SU-DHL-6 (cell line): ENCODE results near the gene MOCS1.

Source experiments
- H2AFZ ChIP-seq: fragments of 200-600 bp; sonication (generic); 2 replicates; pipeline ENCODE4 v1.6.1; 2014; ENCODE audit warnings: low read depth, mild to moderate bottlenecking, moderate library complexity, mixed read lengths, antibody characterized with exemption, low read length; ENCODE audit not compliant: severe bottlenecking
- H3F3A ChIP-seq: fragments of 200-600 bp; shearing (Covaris generic); 2 replicates; pipeline ENCODE4 v1.6.0; 2016; ENCODE audit warnings: antibody characterized with exemption, mild to moderate bottlenecking; ENCODE audit not compliant: insufficient read depth
- H3K27ac ChIP-seq: fragments of 200-600 bp; sonication (generic); 2 replicates; pipeline ENCODE4 v1.5.1; 2016; ENCODE audit warnings: low read depth, mild to moderate bottlenecking, low read length, moderate library complexity, mixed read lengths
- H3K27me3 ChIP-seq: fragments of 200-600 bp; sonication (generic), shearing (Covaris generic); 2 replicates; pipeline ENCODE4 v1.6.0; 2014; ENCODE audit warnings: mild to moderate bottlenecking, low read length
- H3K36me3 ChIP-seq: fragments of 200-600 bp; sonication (generic); 2 replicates; pipeline ENCODE4 v1.6.1; 2014; ENCODE audit warnings: mild to moderate bottlenecking, low read length, mixed read lengths
- H3K4me2 ChIP-seq: fragments of 300-600, 200-600 bp; shearing (Covaris generic), sonication (generic); 2 replicates; pipeline ENCODE4 v1.6.0; 2014; ENCODE audit warnings: low read length, low read depth, mild to moderate bottlenecking; ENCODE audit not compliant: poor library complexity, severe bottlenecking
- H3K4me3 ChIP-seq: fragments of 200-600 bp; sonication (generic); 2 replicates; pipeline ENCODE4 v1.5.1; 2014; ENCODE audit warnings: antibody characterized with exemption, low read length, mild to moderate bottlenecking, mixed read lengths; ENCODE audit not compliant: insufficient read depth, poor library complexity, severe bottlenecking
- H3K79me2 ChIP-seq: fragments of 200-600 bp; sonication (generic); 2 replicates; pipeline ENCODE4 v1.6.1; 2014; ENCODE audit warnings: mild to moderate bottlenecking, low read length, moderate library complexity; ENCODE audit not compliant: insufficient read depth
- H3K9ac ChIP-seq: fragments of 200-600 bp; sonication (generic); 2 replicates; pipeline ENCODE4 v1.7.0; 2014; ENCODE audit warnings: mild to moderate bottlenecking, low read length
- H3K9me2 ChIP-seq: fragments of 200-600 bp; sonication (generic); replicated peaks from 2 replicates; pipeline ENCODE4 v1.6.1; 2014; ENCODE audit warnings: low read length; ENCODE audit not compliant: insufficient read depth
- H3K9me3 ChIP-seq: fragments of 200-600 bp; sonication (generic); 2 replicates; pipeline ENCODE4 v1.6.1; 2014; ENCODE audit warnings: low read length, mixed read lengths; ENCODE audit not compliant: insufficient read depth
- H4K20me1 ChIP-seq: fragments of 200-600 bp; sonication (generic); 2 replicates; pipeline ENCODE4 v1.6.1; 2014; ENCODE audit warnings: low read depth, mild to moderate bottlenecking, antibody characterized with exemption, low read length, moderate library complexity, mixed read lengths
- EZH2phosphoT487 ChIP-seq: fragments of 200-600 bp; sonication (generic), shearing (Covaris generic); conservative IDR thresholded peaks from 2 replicates; pipeline ENCODE4 v1.6.1; 2018; ENCODE audit warnings: mild to moderate bottlenecking, antibody characterized with exemption, low read length, moderate library complexity, mixed read lengths
- TF ChIP-seq, protein P1 (sequence below): fragments of 200-600 bp; sonication (generic); IDR thresholded peaks from one replicate; pipeline ENCODE4 v1.5.1; 2017; ENCODE audit warnings: antibody characterized with exemption, mild to moderate bottlenecking, low read length, moderate library complexity; ENCODE audit not compliant: insufficient read depth, poor library complexity, severe bottlenecking

The MOCS1 gene

GRCh38 chr6:39965751-39966150 is 31.5 kb upstream of the MOCS1 start:
- no peaks in the 10 kb centered on the region; the same call in 1 of the 2 replicates for H3K9me2 ChIP-seq
- no peaks in the 10 kb centered on the region for H3K9me3 ChIP-seq
- H3K79me2 ChIP-seq, result no peaks in the 10 kb centered on the region
- H3K36me3 ChIP-seq, result no peaks in the 10 kb centered on the region
- no peak overlapping the region for H3K9ac ChIP-seq
- no peak overlapping the region for H3K27ac ChIP-seq
- H3F3A ChIP-seq, result no peaks in the 10 kb centered on the region
- H3K27me3 ChIP-seq, result 0 out of 2 replicates have a peak, but pooled peaks cover 3% of the 10 kb centered on the region
- H2AFZ ChIP-seq, result no peak overlapping the region
- no peaks in the 10 kb centered on the region for H4K20me1 ChIP-seq
- no peak overlapping the region for H3K4me2 ChIP-seq
- no peak overlapping the region for H3K4me3 ChIP-seq
- no peak for TF ChIP-seq EZH2phosphoT487
- TF ChIP-seq, protein P1, sequence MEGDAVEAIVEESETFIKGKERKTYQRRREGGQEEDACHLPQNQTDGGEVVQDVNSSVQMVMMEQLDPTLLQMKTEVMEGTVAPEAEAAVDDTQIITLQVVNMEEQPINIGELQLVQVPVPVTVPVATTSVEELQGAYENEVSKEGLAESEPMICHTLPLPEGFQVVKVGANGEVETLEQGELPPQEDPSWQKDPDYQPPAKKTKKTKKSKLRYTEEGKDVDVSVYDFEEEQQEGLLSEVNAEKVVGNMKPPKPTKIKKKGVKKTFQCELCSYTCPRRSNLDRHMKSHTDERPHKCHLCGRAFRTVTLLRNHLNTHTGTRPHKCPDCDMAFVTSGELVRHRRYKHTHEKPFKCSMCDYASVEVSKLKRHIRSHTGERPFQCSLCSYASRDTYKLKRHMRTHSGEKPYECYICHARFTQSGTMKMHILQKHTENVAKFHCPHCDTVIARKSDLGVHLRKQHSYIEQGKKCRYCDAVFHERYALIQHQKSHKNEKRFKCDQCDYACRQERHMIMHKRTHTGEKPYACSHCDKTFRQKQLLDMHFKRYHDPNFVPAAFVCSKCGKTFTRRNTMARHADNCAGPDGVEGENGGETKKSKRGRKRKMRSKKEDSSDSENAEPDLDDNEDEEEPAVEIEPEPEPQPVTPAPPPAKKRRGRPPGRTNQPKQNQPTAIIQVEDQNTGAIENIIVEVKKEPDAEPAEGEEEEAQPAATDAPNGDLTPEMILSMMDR, result no peak

GRCh38 chr6:39964530-39964929 is 30.3 kb upstream of the MOCS1 start:
- no peak overlapping the region for H3K27ac ChIP-seq
- H3K27me3 ChIP-seq, result 0 out of 2 replicates have a peak, but pooled peaks cover 3% of the 10 kb centered on the region
- H4K20me1 ChIP-seq, result no peaks in the 10 kb centered on the region
- H3K9me2 ChIP-seq, result no peaks in the 10 kb centered on the region; the same call in 1 of the 2 replicates
- no peak overlapping the region for H3K9ac ChIP-seq
- TF ChIP-seq, protein P1, result no peak
- no peak for TF ChIP-seq EZH2phosphoT487
- H3K36me3 ChIP-seq, result no peaks in the 10 kb centered on the region
- no peak overlapping the region for H3K4me3 ChIP-seq
- no peaks in the 10 kb centered on the region for H3K79me2 ChIP-seq
- H3K4me2 ChIP-seq, result no peak overlapping the region
- no peaks in the 10 kb centered on the region for H3K9me3 ChIP-seq
- H3F3A ChIP-seq, result no peaks in the 10 kb centered on the region
- H2AFZ ChIP-seq, result no peak overlapping the region

DNA sequence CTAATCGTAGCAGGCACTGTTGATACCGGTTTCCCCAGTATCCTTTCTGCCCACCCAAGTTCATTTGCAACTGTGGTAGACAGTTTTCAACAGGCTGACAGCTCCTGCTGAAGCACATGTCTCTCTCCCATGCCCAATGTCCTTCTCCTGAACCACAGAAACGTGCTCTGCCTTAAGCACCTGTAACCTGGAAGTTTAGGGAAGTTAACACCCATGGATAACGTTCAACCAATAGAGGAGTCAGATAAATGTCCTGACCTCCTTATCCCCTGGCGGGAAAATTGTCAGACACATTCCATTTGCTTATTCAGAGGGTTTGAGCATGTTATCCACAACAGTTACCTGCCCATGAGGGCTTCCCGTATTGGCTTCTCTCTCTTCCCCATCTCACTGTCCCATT is 29.8 kb upstream of the MOCS1 start:
- H3K4me2 ChIP-seq, result no peak overlapping the region
- no peak overlapping the region for H2AFZ ChIP-seq
- no peaks in the 10 kb centered on the region for H4K20me1 ChIP-seq
- no peaks in the 10 kb centered on the region; the same call in 1 of the 2 replicates for H3K9me2 ChIP-seq
- H3F3A ChIP-seq, result no peaks in the 10 kb centered on the region
- no peaks in the 10 kb centered on the region for H3K9me3 ChIP-seq
- no peak for TF ChIP-seq EZH2phosphoT487
- TF ChIP-seq, protein P1, result no peak
- no peak overlapping the region for H3K9ac ChIP-seq
- no peaks in the 10 kb centered on the region for H3K36me3 ChIP-seq
- no peak overlapping the region for H3K4me3 ChIP-seq
- no peaks in the 10 kb centered on the region for H3K79me2 ChIP-seq
- no peak overlapping the region for H3K27ac ChIP-seq
- H3K27me3 ChIP-seq, result 0 out of 2 replicates have a peak, but pooled peaks cover 3% of the 10 kb centered on the region
